Gastrocnemius medialis (tissue), 4 donors: ENCODE results near the gene SMURF1.

Experiments
- CTCF ChIP-seq, 5 experiments: fragments of 450-650 bp in 3 of 5; fragments of 200-600 bp in 2 of 5; sonication (generic) in 2 of 5; IDR thresholded peaks in 4 of 5; conservative IDR thresholded peaks in 1 of 5; 1 replicate in 4 of 5; 2 replicates in 1 of 5; pipeline ENCODE4 v1.5.1; 2016 to 2019; ENCODE audit warnings: antibody characterized with exemption in 5 of 5, mild to moderate bottlenecking in 3 of 5, moderate library complexity in 3 of 5
- POLR2A ChIP-seq, 2 donors: fragments of 450-650 bp; IDR thresholded peaks; one replicate each; pipeline ENCODE4 v1.6.1; 2017; ENCODE audit warnings: antibody characterized with exemption in 2 of 2, mild to moderate bottlenecking in 2 of 2, moderate library complexity in 2 of 2

- TF ChIP-seq CTCF (IDR thresholded peaks at IDR 0.05 in 4 of 5, conservative IDR thresholded peaks at IDR 0.05 in 1 of 5) (no peak), POLR2A (IDR thresholded peaks at IDR 0.05) (no peak)
Observed at GRCh38 chr7:99083733-99084132, 60.2 kb downstream of the SMURF1 start.
